ENCODE results near the gene HELQ. TPM values are rescaled to one million over a fixed set of nuclear protein-coding genes. Genes with fewer than 3 reads are reported as not detected.

The HELQ gene
- polyA plus RNA-seq, 4 donors = 15.2 to 20.9 (median 17.5) TPM

DNA sequence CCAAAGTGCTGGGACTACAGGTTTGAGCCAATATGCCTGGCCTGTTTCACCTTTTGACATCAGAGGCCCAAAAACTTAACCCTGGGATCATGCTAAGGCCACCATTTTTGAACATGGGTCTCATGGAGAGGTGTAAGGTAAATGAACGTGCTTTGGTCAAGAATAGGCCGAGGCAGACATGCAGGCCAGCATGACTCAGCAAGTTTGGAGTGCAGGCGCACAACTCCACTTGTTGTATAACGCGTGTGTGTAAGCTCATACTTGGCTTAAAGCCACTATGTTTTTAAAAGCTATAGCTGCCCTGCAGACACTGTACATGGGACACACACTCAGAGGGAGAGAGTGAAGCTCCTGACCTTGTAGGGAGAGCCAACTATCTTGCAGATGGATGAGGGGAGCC lies 77.2 kb downstream of the HELQ start:
- DNase-seq (ENCODE audit: low read depth in 4 of 4, low spot score in 3 of 4) = no peak

DNA sequence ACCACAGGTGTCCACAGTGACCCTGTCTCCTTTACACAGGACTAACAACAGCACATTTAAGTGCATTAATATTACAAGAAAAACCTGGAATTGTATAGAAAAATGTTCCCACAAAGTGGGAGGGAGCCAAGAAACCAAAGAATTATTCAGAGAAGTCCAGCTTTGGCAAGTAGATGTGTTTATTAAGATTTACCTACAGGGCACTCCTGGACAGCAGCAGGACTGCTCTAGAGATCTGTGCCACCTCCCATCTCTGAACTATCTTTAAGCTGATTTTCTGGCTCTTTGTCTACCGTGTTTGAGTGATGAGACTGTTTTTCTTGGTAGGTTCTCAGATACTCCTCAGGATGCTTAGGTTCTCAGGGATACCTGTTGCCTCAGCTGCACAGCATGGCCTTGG lies 82.7 kb downstream of the HELQ start:
- DNase-seq (ENCODE audit: low read depth in 4 of 4, low spot score in 3 of 4) = no peak

DNA sequence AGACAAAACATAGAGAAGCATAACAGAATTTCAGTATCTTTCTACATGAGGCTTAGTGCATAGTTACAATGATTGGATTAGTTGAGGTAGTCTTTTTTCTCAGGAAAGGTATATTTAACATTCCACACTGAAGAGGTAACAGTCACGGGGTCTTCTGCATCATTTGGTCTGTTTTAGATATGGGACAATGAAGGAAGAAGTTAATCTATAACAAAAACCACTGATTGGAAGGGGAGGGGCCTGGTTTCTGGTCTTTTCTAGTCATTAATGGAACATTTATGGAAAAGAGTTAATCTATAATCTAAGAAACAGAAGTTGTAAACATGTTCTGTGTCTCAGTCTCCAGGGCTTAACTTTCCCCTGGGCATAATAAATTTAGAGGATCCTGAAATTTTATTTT lies 83.7 kb downstream of the HELQ start:
- no peak for DNase-seq (ENCODE audit: low read depth in 4 of 4, low spot score in 3 of 4)

DNA sequence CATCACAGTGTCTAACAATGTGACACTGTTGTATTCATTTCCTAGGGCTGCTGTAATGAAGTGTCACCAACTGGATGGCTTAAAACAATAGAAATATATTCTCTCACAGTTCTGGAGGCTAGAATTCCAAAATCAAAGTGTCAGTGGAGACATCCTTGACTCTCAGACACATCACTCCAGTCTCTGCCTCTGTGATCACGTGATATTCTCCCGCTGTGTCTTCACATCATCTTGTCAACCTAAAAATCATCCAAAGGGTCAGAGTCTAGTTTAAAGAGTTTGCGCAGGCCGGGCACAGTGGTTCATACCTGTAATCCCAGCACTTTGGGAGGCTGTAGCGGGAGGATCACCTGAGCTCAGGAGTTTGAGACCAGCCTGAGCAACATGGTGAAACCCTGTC lies 84.4 kb downstream of the HELQ start:
- no peak for DNase-seq (ENCODE audit: low read depth in 4 of 4, low spot score in 3 of 4)

DNA sequence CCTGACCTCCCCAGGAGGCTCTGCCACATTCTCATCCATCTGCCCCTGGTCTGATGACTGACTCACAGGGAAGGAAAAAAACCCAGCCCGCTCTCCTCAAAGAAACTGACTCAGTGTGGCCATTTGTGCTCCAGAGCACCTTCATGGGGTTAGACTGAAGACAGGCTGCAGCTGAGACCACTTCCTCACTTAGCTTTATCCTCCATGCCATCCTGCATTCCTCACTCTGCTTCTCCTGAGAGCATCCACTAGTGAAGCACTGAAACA lies 85.0 kb downstream of the HELQ start:
- no peak for DNase-seq (ENCODE audit: low read depth in 4 of 4, low spot score in 3 of 4)

DNA sequence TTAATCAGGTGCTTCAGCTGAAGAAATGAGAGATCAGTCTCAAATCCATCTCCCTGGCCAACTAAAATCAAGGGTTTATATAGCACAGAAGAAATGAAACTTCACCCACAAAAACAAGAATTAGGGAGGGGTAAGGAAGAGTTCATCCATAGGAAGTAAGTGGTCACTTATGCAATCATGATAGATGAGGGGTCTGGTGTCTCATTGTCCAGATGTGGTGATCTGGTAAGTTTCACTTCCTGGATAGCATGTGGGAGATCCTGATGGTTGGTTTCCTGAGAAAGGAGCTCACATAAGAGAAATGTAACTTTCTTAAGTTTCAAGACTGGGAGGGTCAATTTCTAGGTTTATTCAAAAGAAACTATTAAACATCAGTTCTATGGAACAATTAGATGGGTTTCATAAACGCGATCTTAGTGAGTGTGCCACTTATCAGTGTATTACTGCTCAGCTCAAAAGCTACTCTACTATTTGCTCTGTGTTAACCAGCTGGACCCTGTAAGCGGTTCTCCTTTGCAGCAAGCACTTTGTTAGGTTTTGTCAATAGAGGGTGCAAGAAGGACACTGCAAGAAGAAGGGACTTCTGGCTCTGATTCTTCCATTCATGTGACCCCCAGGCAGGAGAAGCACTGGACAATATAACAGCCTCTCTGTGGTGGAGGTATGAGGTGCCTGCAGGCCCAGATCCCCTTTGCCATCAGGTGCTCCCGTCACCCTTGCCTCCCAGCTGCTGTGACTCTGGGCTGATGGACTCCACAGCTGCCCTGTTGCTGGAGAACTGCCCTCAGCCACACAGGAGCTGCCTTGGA lies 85.6 kb downstream of the HELQ start:
- no peak for DNase-seq (ENCODE audit: low read depth in 4 of 4, low spot score in 3 of 4)

DNA sequence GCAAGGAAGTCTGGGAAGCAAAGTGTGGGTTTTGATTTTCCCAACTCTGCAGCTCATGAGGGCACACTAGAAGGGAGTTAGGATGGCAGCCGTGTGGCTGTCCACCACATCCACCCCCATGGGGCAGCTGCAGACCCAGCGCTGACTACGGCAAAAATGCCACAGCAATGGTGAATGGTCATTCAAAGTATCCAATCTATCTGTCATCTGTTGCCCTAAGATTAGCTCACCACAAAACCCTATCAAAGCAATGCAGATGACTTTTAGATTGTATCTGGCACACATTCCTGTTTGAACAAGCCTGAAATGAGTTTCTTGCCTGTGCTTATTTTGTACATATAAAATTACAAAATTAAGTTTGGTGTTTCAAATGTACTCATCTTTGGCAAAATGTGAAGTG lies 91.3 kb downstream of the HELQ start:
- DNase-seq (ENCODE audit: low read depth in 4 of 4, low spot score in 3 of 4) = no peak

DNA sequence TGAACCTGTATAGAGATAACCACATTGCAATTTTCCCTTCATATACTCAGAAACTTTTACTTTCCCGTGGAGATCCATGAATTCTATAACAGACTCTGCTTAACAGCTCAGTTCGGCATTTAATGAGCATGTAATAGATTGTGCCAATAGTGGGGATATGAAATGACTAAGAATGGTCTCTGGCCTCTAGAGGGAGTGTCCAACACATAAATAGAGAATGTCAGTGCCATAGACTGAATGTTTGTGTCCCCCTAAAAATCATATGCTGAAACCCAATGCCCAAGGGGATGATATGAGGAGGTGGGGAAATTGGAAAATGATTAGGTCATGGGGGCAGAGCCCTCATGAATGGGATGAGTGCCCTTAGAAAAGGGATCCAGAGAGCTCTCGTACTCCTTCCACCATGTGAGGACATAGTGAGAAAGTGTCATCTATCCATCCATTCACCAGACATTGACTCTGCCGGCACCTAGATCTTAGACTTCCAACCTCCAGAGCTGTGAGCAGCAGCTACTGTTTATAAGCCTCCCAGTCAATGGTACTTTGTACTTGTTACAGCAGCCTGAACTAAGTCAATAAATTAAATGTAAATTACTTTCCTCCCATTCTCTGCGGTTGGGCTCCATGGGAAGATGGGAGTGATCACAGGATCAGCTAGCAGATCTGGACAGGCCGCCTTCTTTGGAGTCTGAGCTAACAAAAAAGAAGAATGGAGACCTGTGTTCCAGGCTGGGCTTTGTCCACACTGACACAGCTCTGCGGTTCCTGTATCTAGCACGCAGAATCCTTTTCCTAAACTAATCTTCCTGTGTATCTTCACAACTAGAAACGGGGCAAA lies 92.9 kb downstream of the HELQ start:
- DNase-seq (ENCODE audit: low read depth in 4 of 4, low spot score in 3 of 4) = no peak

GRCh38 chr4:83361416-83362103 lies 94.1 kb downstream of the HELQ start:
- no peak for DNase-seq (ENCODE audit: low read depth in 4 of 4, low spot score in 3 of 4)

DNA sequence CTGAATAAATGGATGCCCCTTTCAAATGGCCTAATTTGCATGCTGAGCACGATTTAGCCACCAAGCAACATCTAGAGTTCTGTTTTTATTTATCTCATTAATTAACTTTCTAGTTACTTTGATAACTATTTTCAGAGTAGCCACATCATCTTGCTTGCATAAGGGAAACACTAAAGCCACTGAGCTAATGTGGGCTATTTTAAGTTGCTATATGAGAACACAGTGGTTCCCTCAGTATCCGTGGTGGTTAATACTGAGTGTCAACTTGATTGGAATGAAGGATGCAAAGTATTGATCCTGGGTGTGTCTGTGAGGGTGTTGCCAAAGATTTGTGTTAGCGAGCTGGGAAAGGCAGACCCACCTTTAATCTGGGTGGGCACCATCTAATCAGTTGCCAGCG lies 95.6 kb downstream of the HELQ start:
- no peak for DNase-seq (ENCODE audit: low read depth in 4 of 4, low spot score in 3 of 4)

GRCh38 chr4:83358410-83358809 lies 97.2 kb downstream of the HELQ start:
- DNase-seq (ENCODE audit: low read depth in 4 of 4, low spot score in 3 of 4) = no peak

Other genes with a start within 250 kb of the HELQ start
- 10 to 100 TPM; 14.3 to 18.3 (median 15.7) TPM for gene COQ2, start 171.0 kb downstream of the HELQ start, polyA plus RNA-seq (ENCODE audit: insufficient read length in 4 of 4)
- 1 to 10 TPM in 2 of 4 donors, under 1 TPM in 2; 0.81 to 1.8 (median 1.1) TPM for gene HPSE, start 121.0 kb downstream of the HELQ start, polyA plus RNA-seq (ENCODE audit: insufficient read length in 4 of 4)
- 10 to 100 TPM; 59.2 to 78.4 (median 60.2) TPM for gene MRPS18C, start 235 bp upstream of the HELQ start, polyA plus RNA-seq (ENCODE audit: insufficient read length in 4 of 4)
- gene ABRAXAS1, start 29.3 kb upstream of the HELQ start, polyA plus RNA-seq (ENCODE audit: insufficient read length in 4 of 4) = 10 to 100 TPM; 23.1 to 28.0 (median 27.2) TPM
- 10 to 100 TPM in 3 of 4 donors, 1 to 10 TPM in 1; 1.7 to 20.6 (median 18.0) TPM for gene GPAT3, start 80.3 kb upstream of the HELQ start, polyA plus RNA-seq (ENCODE audit: insufficient read length in 4 of 4)

All from left renal pelvis (tissue), 4 donors.